PFSK-1 (cell line): ENCODE measurements around the gene C10orf62.

Experiments
- FOXP2 ChIP-seq: optimal IDR thresholded peaks from 2 replicates; pipeline ENCODE3; 2011; ENCODE audit warnings: borderline replicate concordance, control low read depth, inconsistent platforms; ENCODE audit not compliant: insufficient read depth; ENCODE audit errors: extremely low read length, extremely low read depth
- POLR2AphosphoS5 ChIP-seq: IDR thresholded peaks from 2 replicates; pipeline ENCODE4 v1.6.1; 2012; ENCODE audit warnings: low read depth, mild to moderate bottlenecking, control low read depth, low read length, moderate library complexity
- SIN3A ChIP-seq: IDR thresholded peaks from 2 replicates; pipeline ENCODE4 v1.6.1; 2012; ENCODE audit warnings: mild to moderate bottlenecking, low read length, moderate library complexity, borderline replicate concordance; ENCODE audit not compliant: insufficient read depth
- TAF1 ChIP-seq: IDR thresholded peaks from 2 replicates; pipeline ENCODE4 v1.6.1; 2012; ENCODE audit warnings: low read length, control low read depth, borderline replicate concordance; ENCODE audit not compliant: insufficient read depth
- TF ChIP-seq, protein P1 (sequence below), 2 experiments: IDR thresholded peaks; 2 replicates each; pipeline versions ENCODE4 v1.6.1 to v1.8.0; 2011 to 2012; ENCODE audit warnings: low read depth in 2 of 2, low read length in 2 of 2, control low read depth in 1 of 2, inconsistent platforms in 1 of 2, mild to moderate bottlenecking in 1 of 2, moderate library complexity in 1 of 2; ENCODE audit not compliant: insufficient read depth in 1 of 2

C10orf62 gene

GRCh38 chr10:97633921-97634320 lies 44.4 kb downstream of the C10orf62 start:
- no peak for TF ChIP-seq POLR2AphosphoS5
- no peak for TF ChIP-seq FOXP2
- TF ChIP-seq, protein P1, sequence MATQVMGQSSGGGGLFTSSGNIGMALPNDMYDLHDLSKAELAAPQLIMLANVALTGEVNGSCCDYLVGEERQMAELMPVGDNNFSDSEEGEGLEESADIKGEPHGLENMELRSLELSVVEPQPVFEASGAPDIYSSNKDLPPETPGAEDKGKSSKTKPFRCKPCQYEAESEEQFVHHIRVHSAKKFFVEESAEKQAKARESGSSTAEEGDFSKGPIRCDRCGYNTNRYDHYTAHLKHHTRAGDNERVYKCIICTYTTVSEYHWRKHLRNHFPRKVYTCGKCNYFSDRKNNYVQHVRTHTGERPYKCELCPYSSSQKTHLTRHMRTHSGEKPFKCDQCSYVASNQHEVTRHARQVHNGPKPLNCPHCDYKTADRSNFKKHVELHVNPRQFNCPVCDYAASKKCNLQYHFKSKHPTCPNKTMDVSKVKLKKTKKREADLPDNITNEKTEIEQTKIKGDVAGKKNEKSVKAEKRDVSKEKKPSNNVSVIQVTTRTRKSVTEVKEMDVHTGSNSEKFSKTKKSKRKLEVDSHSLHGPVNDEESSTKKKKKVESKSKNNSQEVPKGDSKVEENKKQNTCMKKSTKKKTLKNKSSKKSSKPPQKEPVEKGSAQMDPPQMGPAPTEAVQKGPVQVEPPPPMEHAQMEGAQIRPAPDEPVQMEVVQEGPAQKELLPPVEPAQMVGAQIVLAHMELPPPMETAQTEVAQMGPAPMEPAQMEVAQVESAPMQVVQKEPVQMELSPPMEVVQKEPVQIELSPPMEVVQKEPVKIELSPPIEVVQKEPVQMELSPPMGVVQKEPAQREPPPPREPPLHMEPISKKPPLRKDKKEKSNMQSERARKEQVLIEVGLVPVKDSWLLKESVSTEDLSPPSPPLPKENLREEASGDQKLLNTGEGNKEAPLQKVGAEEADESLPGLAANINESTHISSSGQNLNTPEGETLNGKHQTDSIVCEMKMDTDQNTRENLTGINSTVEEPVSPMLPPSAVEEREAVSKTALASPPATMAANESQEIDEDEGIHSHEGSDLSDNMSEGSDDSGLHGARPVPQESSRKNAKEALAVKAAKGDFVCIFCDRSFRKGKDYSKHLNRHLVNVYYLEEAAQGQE (IDR thresholded peaks at IDR 0.05; ENCODE audit: insufficient read depth in 1 of 2, low read depth in 2 of 2, low read length in 2 of 2): no peak
- TF ChIP-seq SIN3A: no peak
- no peak for TF ChIP-seq TAF1

GRCh38 chr10:97635577-97635976 lies 46.1 kb downstream of the C10orf62 start:
- TF ChIP-seq SIN3A (no peak), POLR2AphosphoS5 (no peak), FOXP2 (no peak), TAF1 (no peak)
- TF ChIP-seq, protein P1 (IDR thresholded peaks at IDR 0.05; ENCODE audit: insufficient read depth in 1 of 2, low read depth in 2 of 2, low read length in 2 of 2): no peak

GRCh38 chr10:97640174-97640867 lies 50.8 kb downstream of the C10orf62 start, which contains the start of gene PI4K2A:
PI4K2A (plus strand) TSS chr10:97640671; CDS start chr10:97640743, 72 bp downstream.
- TF ChIP-seq SIN3A (peak; percentile 49; the same call in 1 of the 2 replicates), POLR2AphosphoS5 (0 out of 2 replicates have a peak, but pooled peaks have one; percentile 54), FOXP2 (peak; percentile 99), TAF1 (peak; percentile 66; the same call in 1 of the 2 replicates)
- TF ChIP-seq, protein P1 (IDR thresholded peaks at IDR 0.05; ENCODE audit: insufficient read depth in 1 of 2, low read depth in 2 of 2, low read length in 2 of 2): 0 out of 4 replicates have a peak, but pooled peaks of 1 of the 2 experiments have one; percentile 16
